Non-pigmented ciliary epithelial cell (primary cell): ENCODE measurements around the gene DVL3.

Source experiments
- DNase-seq: peaks from one replicate; pipeline ENCODE4 v3.0.0-alpha.2; 2010; ENCODE audit warnings: low read depth

DVL3 gene

GRCh38 chr3:184211297-184211696 is 56.1 kb downstream of the DVL3 start:
- no peak for DNase-seq

GRCh38 chr3:184211718-184212117 is 56.5 kb downstream of the DVL3 start:
- DNase-seq, result no peak

- DNase-seq, result no peak
Measured at GRCh38 chr3:184218814-184219213, 63.6 kb downstream of the DVL3 start.

GRCh38 chr3:184222521-184222920 is 67.3 kb downstream of the DVL3 start:
- no peak for DNase-seq
